Measurements from ENCODE around the gene STK38L. TPM values are rescaled to one million over a fixed set of nuclear protein-coding genes. Genes with fewer than 3 reads are reported as not detected.

The STK38L gene
- total RNA-seq, 1 donor from 2014 or later: 115 TPM

GRCh38 chr12:27316947-27317346 is 72.9 kb downstream of the STK38L start:
- Histone ChIP-seq H3K4me3 (ENCODE audit: insufficient read depth, low read depth, low read length) (no peak overlapping the region), H3K9me3 (ENCODE audit: insufficient read depth, low read depth, low read length) (no peaks in the 10 kb centered on the region), H3K27ac (ENCODE audit: low read depth, low read length) (no peak overlapping the region), H3K36me3 (ENCODE audit: insufficient read depth, low read length) (peaks cover 49% of the 10 kb centered on the region), H3K79me2 (ENCODE audit: insufficient read depth, low read length) (no peaks in the 10 kb centered on the region), H2AFZ (ENCODE audit: low read depth, low read length) (no peak overlapping the region), H4K20me1 (ENCODE audit: insufficient read depth, low read length) (peaks cover 15% of the 10 kb centered on the region), H3K4me2 (ENCODE audit: low read length) (no peak overlapping the region), H3K9ac (ENCODE audit: low read length) (no peak overlapping the region), H3K27me3 (ENCODE audit: insufficient read depth, low read length) (no peaks in the 10 kb centered on the region), H3K4me1 (ENCODE audit: insufficient read depth, low read length) (no peaks in the 10 kb centered on the region)
- Mint-ChIP-seq H3K4me3 (ENCODE audit: unreplicated experiment) (no peak overlapping the region), H3K4me1 (ENCODE audit: low read depth, unreplicated experiment) (peaks cover 7% of the 10 kb centered on the region), H3K9me3 (ENCODE audit: unreplicated experiment) (no peaks in the 10 kb centered on the region), H3K27ac (ENCODE audit: unreplicated experiment) (no peak overlapping the region), H3K36me3 (ENCODE audit: low read depth, unreplicated experiment) (peaks cover 7% of the 10 kb centered on the region), H3K27me3 (ENCODE audit: low read depth, unreplicated experiment) (no peaks in the 10 kb centered on the region)
- DNase-seq (ENCODE audit: low read depth) (no peak), FAIRE-seq (no peak)
- no peak for TF ChIP-seq CTCF (IDR thresholded peaks at IDR 0.05; ENCODE audit: insufficient read depth, low read depth, low read length)
- TF ChIP-seq EZH2 (IDR thresholded peaks at IDR 0.05; ENCODE audit: insufficient read depth, low read length): no peak

DNA sequence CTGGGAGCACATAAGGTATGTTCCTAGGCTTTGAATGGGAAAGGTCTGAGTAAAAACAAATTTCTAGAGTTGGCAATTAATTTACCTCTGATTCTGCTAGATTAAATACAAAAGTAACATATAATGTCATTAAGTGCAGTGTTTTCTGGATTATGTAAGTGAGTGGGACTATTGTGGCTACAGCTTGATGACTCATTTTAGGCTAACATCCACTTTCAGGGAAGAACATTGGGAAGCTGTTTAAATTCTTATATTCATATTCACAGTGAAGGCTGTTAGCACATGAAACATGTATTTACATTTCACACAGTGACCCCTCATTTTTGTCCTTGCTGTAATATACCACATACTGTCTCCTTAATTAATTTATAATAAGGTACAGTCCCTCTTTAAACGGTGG is 75.3 kb downstream of the STK38L start:
- H3K27ac ChIP-seq (ENCODE audit: low read depth, low read length): peak overlapping the region; percentile 48
- H3K4me2 ChIP-seq (ENCODE audit: low read length): no peak overlapping the region
- no peak overlapping the region for H3K9ac ChIP-seq (ENCODE audit: low read length)
- H3K27me3 ChIP-seq (ENCODE audit: insufficient read depth, low read length): no peaks in the 10 kb centered on the region
- peaks cover 10% of the 10 kb centered on the region for H3K4me1 Mint-ChIP-seq (ENCODE audit: low read depth, unreplicated experiment)
- H3K27me3 Mint-ChIP-seq (ENCODE audit: low read depth, unreplicated experiment): no peaks in the 10 kb centered on the region
- no peaks in the 10 kb centered on the region for H3K9me3 ChIP-seq (ENCODE audit: insufficient read depth, low read depth, low read length)
- no peak overlapping the region for H3K4me3 Mint-ChIP-seq (ENCODE audit: unreplicated experiment)
- peaks cover 58% of the 10 kb centered on the region for H3K36me3 ChIP-seq (ENCODE audit: insufficient read depth, low read length)
- no peaks in the 10 kb centered on the region for H3K9me3 Mint-ChIP-seq (ENCODE audit: unreplicated experiment)
- no peak overlapping the region for H3K27ac Mint-ChIP-seq (ENCODE audit: unreplicated experiment)
- H4K20me1 ChIP-seq (ENCODE audit: insufficient read depth, low read length): peaks cover 15% of the 10 kb centered on the region
- FAIRE-seq: peak; percentile 29
- no peak for TF ChIP-seq EZH2 (IDR thresholded peaks at IDR 0.05; ENCODE audit: insufficient read depth, low read length)
- TF ChIP-seq CTCF (IDR thresholded peaks at IDR 0.05; ENCODE audit: insufficient read depth, low read depth, low read length): no peak
- H3K79me2 ChIP-seq (ENCODE audit: insufficient read depth, low read length): no peaks in the 10 kb centered on the region
- H2AFZ ChIP-seq (ENCODE audit: low read depth, low read length): no peak overlapping the region
- peak; percentile 77 for DNase-seq (ENCODE audit: low read depth)
- no peaks in the 10 kb centered on the region for H3K4me1 ChIP-seq (ENCODE audit: insufficient read depth, low read length)
- H3K36me3 Mint-ChIP-seq (ENCODE audit: low read depth, unreplicated experiment): peaks cover 5% of the 10 kb centered on the region
- H3K4me3 ChIP-seq (ENCODE audit: insufficient read depth, low read depth, low read length): no peak overlapping the region

GRCh38 chr12:27319848-27320247 is 75.8 kb downstream of the STK38L start:
- Histone ChIP-seq H2AFZ (ENCODE audit: low read depth, low read length) (no peak overlapping the region), H3K4me2 (ENCODE audit: low read length) (no peak overlapping the region), H3K79me2 (ENCODE audit: insufficient read depth, low read length) (no peaks in the 10 kb centered on the region), H3K4me1 (ENCODE audit: insufficient read depth, low read length) (no peaks in the 10 kb centered on the region), H3K27ac (ENCODE audit: low read depth, low read length) (peak overlapping the region; percentile 48), H3K27me3 (ENCODE audit: insufficient read depth, low read length) (no peaks in the 10 kb centered on the region), H4K20me1 (ENCODE audit: insufficient read depth, low read length) (peaks cover 15% of the 10 kb centered on the region), H3K4me3 (ENCODE audit: insufficient read depth, low read depth, low read length) (no peak overlapping the region), H3K36me3 (ENCODE audit: insufficient read depth, low read length) (peaks cover 53% of the 10 kb centered on the region), H3K9me3 (ENCODE audit: insufficient read depth, low read depth, low read length) (no peaks in the 10 kb centered on the region), H3K9ac (ENCODE audit: low read length) (no peak overlapping the region)
- Mint-ChIP-seq H3K4me1 (ENCODE audit: low read depth, unreplicated experiment) (peaks cover 10% of the 10 kb centered on the region), H3K36me3 (ENCODE audit: low read depth, unreplicated experiment) (peaks cover 5% of the 10 kb centered on the region), H3K27me3 (ENCODE audit: low read depth, unreplicated experiment) (no peaks in the 10 kb centered on the region), H3K27ac (ENCODE audit: unreplicated experiment) (peak overlapping the region; percentile 15), H3K4me3 (ENCODE audit: unreplicated experiment) (no peak overlapping the region), H3K9me3 (ENCODE audit: unreplicated experiment) (no peaks in the 10 kb centered on the region)
- FAIRE-seq: no peak
- DNase-seq (ENCODE audit: low read depth): no peak
- TF ChIP-seq EZH2 (IDR thresholded peaks at IDR 0.05; ENCODE audit: insufficient read depth, low read length) (no peak), CTCF (IDR thresholded peaks at IDR 0.05; ENCODE audit: insufficient read depth, low read depth, low read length) (no peak)

All from astrocyte (in vitro differentiated cells and primary cell).